ENCODE results near the gene FGF1.

The FGF1 gene

DNA sequence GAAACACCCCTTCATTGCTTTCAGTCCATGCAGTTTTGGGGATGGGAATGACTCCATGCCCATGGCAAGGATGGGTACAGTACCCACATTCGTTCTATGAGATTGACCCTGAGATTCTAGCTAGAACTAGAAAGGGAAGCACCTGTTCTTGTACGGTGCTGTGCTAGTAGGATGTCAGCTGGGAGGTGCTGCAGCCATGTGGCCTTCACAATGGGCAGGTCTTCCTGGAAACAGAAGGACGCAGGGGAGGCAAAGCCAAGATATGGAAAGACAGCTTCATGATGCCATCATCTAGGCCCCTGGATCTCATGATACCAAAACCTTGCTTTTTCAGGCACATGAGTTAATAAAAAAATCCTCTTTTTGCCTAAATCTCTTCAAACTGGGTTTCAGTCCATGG is 10.5 kb upstream of the FGF1 start:
- DNase-seq (ENCODE audit: low spot score) = no peak

DNA sequence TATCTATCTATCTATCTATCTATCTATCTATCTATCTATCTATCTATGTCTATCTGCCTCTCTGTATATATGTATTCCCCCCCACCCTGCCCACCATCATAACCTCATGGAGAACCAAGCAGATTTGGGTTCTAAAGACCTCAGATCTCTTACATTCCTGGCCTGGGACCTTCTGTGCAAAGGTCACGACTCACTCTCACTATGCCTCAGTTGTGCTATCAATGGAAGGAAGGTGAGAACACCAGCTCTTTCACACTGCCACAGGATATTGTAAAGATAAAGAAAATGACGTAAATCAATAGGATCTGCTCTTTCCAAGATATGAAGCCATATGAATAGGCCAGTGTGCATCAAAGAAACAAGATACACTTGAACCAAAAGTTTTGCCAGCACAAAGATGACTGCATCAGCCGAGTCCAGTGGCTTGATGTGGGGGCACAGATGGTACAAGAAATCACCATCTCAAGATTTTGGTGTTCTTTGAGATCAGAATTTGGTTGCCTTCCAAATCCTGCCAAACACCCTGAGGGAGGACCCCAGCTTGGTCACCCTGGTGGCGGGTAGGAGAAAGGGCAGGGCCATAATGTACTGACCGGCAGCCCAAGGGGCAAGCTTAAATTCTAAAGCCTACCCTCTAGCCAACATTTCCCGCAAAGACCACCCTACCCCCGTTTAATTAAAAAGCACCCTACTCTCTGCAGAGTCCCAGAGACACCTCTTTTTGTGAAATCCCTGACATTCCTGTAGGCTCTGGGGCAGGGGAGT is 8.4 kb upstream of the FGF1 start:
- DNase-seq (ENCODE audit: low spot score) = no peak

DNA sequence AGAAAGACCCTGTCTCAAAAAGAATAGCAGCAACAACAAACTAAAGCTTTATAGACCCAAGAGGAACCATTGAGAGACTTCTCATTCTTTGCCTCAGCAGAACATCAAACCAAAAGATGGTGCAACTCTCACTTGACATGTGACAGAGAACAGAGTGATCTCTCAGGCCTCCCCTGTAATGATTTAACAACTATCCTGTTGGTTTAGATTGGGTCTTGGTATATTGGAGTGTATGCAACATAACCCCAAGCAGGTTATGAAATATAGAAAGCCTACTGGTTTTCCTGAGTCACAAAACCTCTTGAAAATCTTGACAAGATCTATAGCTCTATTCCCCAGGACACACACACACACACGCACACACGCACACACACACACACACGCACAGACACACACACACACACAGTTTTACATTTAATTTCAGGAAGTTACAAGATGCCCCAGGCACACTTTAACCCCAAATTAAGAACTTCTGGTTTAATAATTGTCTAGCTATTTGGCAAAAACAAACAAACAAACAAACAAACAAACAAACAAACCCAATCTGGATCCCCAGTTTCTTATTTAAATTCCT is 6.5 kb upstream of the FGF1 start:
- no peak for DNase-seq (ENCODE audit: low spot score)

GRCh38 chr5:142690667-142691066 is 4.8 kb upstream of the FGF1 start:
- DNase-seq (ENCODE audit: low spot score) = no peak

DNA sequence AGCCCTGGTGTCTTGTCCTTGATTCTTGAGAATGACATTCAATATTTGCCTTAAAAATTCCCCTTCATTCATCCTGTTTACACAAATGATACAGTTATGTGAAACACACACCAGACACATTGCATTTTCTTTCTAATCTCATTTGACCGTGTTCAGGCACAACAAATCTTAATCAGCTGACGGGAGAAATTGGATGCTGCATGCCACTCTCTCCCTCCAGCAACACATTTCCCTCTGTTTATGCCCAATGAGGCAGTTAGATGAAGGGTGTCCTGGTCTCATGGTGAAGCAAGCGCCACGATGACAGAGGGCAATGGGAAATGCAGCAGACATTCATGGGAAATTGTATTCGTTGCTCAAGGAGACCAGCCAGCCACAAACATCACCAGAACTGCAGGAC is 3.2 kb upstream of the FGF1 start:
- no peak for DNase-seq (ENCODE audit: low spot score)

GRCh38 chr5:142688281-142688989 is 2.5 kb upstream of the FGF1 start:
- DNase-seq (ENCODE audit: low spot score) = no peak

GRCh38 chr5:142686968-142687367 is 1.1 kb upstream of the FGF1 start:
- no peak for DNase-seq (ENCODE audit: low spot score)

DNA sequence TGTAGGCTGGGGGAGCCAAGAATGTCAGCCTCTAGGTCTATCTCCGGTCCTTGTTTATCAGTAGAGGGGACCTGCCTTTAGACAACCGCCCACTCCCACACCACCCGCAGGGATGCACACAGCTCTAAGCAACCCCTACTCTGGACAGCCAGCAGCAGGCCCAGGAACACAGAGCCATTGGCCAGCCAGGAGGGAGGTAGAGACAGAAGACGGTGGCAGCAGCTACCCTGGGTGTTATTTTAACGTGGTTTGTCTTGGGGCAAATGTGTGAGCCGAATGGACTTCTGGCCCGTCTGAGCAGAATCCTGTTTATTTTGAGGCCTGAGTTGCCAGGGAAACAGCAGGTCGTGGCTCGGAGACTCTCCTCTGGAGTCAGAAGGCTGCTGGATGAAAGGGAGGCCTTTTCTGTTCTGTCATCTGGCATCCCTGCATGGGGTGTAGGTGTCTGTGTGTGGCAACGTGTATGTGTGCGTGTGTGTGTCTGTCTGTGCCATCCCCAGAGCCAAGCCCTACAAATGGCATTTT is 382 bp upstream of the FGF1 start:
- no peak for DNase-seq (ENCODE audit: low spot score)

- no peak for DNase-seq (ENCODE audit: low spot score)
Observed at GRCh38 chr5:142684508-142685041, 1.3 kb downstream of the FGF1 start.

DNA sequence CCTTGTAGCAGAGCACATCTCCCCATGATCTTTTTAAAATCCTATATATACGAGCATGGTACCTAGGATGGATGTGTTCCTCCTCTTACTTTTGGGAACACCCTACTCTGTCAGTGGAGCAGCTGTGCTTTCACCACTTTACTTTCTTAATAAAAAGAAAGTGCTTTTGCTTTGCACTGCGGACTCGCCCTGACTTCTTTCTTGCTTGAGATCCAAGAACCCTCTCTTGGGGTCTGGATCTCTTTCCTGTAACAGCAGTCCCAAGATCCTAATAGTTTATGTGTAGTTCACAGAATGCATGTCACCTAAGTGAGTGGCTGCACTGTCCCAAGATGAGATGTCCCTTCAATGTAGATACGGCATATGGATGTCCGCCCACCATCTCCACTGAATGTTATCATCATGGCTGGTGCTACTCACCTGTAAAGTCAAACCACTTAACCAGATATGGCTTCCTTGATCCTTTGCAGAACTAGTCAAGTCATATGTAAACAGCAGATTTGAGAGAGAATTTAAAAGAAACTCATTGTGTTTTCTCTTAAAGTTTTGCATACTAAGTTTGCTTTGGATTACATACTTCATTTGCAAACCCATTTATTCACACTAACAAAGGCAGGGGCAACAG is 1.9 kb downstream of the FGF1 start:
- no peak for DNase-seq (ENCODE audit: low spot score)

DNA sequence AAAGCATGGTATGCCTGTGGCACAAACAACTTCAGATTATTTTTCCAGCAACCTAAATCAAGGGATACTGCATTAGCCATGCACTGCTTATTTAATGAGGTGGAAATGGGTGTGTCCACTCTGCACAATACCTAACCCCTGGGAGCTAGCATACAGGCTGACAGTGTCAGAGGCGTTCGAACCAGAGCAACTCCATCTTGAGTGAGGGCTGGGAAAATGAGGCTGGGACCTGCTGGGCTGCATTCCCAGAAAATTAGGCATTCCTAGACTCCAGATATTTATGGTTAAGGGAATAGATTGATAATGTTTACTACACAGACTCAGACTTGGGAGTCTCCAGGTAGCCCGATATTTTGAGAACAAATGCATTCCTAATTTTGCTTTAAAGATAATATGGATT is 2.8 kb downstream of the FGF1 start:
- no peak for DNase-seq (ENCODE audit: low spot score)

GRCh38 chr5:142680605-142681259 is 5.2 kb downstream of the FGF1 start:
- no peak for DNase-seq (ENCODE audit: low spot score)

DNA sequence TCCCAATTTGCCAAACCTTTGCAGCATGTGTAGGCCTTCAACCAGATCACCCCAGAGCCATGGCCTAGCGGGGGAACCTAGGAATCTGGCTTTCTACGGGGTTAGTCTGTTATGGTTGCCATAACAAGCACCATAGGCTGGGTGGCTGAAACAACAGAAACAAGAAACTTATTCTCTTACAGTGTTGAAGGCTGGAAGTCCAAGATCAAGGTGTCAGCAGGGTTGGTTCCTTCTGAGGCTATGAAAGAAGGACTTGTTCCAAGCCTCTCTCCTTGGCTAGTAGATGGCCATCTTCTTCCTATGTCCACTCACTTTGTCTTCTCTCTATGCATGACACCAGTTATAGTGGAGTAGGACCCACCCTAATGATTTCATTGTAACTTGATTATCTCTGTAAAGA is 6.1 kb downstream of the FGF1 start:
- no peak for DNase-seq (ENCODE audit: low spot score)

DNA sequence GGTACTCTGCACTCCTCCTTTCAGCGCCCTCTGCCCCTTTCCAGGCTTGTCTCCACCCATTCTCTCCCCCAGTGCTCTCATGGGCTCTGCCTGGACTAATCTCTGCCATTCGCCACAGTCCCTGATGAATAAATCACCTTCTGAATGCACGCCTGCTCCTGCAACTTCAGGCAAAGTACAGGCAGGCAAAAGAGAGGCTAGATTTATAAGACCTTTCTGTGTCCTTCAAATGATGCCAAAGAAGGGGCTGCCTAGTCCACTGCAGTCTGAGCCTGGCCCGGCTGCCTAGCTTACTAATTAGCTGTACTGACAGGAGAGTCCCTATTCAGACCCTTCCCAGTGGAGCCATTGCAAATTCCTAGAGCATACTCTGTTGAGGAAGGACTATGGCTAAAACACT is 7.4 kb downstream of the FGF1 start:
- no peak for DNase-seq (ENCODE audit: low spot score)

DNA sequence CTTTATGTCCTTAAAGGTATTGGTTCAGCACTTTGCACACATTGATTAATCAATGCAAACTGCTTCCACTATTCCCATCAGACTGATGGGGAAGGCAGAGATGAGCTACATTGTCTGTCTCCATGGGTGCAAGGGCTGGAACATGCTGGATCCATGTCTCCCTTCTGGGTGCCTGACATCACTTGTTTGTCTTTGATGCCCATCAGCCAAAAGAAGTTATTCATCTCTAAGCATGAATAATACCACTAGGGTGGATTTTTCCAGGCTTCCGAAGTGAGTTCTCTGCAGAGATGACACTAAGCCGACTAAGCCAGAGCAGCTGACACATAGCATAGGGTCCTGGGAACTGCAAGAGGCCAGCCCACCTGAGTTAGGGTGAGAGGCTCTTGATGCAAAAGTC is 8.7 kb downstream of the FGF1 start:
- no peak for DNase-seq (ENCODE audit: low spot score)

DNA sequence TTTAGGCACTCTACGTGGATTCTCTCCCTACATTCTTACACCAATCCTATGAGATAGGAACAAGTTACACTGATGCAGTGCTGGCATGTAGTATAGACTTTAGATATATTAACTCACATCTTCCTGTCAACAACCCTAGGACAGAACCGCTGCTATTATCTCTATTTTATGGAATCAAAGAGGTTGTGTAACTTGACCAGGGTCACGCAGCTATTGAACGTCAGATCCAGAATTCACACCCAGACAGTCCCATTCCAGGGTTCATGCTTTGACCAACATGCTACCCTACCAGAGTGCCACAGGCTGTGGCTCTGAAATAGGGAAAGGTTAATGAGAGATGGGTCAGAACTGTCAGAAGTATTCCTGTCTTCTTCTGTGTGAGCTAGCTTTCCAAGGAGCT is 9.6 kb downstream of the FGF1 start:
- DNase-seq (ENCODE audit: low spot score) = no peak

GRCh38 chr5:142674531-142675469 is 11.1 kb downstream of the FGF1 start:
- DNase-seq (ENCODE audit: low spot score) = no peak

GRCh38 chr5:142671801-142672200 is 14.1 kb downstream of the FGF1 start:
- DNase-seq (ENCODE audit: low spot score) = no peak

GRCh38 chr5:142671266-142671665 is 14.6 kb downstream of the FGF1 start:
- no peak for DNase-seq (ENCODE audit: low spot score)

GRCh38 chr5:142670804-142671203 is 15.1 kb downstream of the FGF1 start:
- DNase-seq (ENCODE audit: low spot score) = no peak

DNA sequence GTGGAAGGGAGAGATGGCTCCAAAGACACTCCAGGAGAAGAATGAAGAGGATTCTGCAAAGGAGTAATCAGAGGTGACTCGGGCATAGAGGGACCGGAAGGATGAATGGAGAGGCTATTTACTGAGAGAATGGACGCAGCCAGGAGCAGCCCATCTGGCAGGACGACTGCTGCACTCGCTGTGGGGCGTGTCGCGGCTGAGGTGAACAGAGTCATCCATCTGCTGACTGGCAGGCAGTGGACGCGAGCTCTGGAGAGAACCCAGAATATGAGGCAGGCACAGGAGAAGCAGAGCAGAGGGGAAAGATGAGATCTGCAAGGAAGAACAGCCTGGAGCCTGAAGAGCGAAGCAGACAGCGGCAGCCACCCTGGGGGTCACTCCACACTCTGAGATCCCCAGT is 16.4 kb downstream of the FGF1 start:
- no peak for DNase-seq (ENCODE audit: low spot score)

Data from activated CD4-positive, alpha-beta T cell treated with anti-CD3 and anti-CD28 coated beads, Interleukin-2, Interleukin-4, amounts not matched to agents 100 ng/mL and 50 ng/mL, durations not matched to agents 16 hours and 8 hours (primary cell).